ENCODE results near the gene RRP8. TPM values are rescaled to one million over a fixed set of nuclear protein-coding genes. Genes with fewer than 3 reads are reported as not detected.

Gene RRP8
- total and polyA plus RNA-seq, 2 of the 8 experiments (the other 6 are each of a cell fraction or from before 2014, with no cell fraction given) = 4.2 to 14.9 TPM

- TF ChIP-seq SP2 (IDR thresholded peaks at IDR 0.05; ENCODE audit: low read length) (no peak), TBP (IDR thresholded peaks at IDR 0.05; ENCODE audit: low read depth, low read length) (peak; percentile 24; the same call in 1 of the 2 replicates), KDM5A (IDR thresholded peaks at IDR 0.05; ENCODE audit: low read length) (no peak), HDAC2 (IDR thresholded peaks at IDR 0.05; ENCODE audit: borderline replicate concordance in 1 of 2, low read depth in 2 of 2, low read length in 2 of 2) (0 out of 4 replicates have a peak, but pooled peaks of 1 of the 2 experiments have one; percentile 58), SP1 (IDR thresholded peaks at IDR 0.05; ENCODE audit: low read depth, low read length) (0 out of 2 replicates have a peak, but pooled peaks have one; percentile 30), FOSL1 (IDR thresholded peaks at IDR 0.05; ENCODE audit: insufficient read depth, low read depth, low read length) (no peak), KDM4A (IDR thresholded peaks at IDR 0.05; ENCODE audit: low read depth, low read length, severe bottlenecking) (peak; percentile 37), MAX (IDR thresholded peaks at IDR 0.05) (peak; percentile 91), CTCF (IDR thresholded peaks at IDR 0.05; ENCODE audit: control extremely low read depth in 1 of 3, insufficient read depth in 1 of 3, low read depth in 1 of 3, low read length in 3 of 3) (no peak)
Observed at GRCh38 chr11:6586434-6587359, 16.7 kb downstream of the RRP8 start (continued).
